ENCODE data around the gene ADCY9.

Gene ADCY9

GRCh38 chr16:3995001-3995400 is 121.2 kb downstream of the ADCY9 start:
- no peaks in the 10 kb centered on the region for H3K9me3 ChIP-seq (ENCODE audit: control insufficient read depth, low read length)

DNA sequence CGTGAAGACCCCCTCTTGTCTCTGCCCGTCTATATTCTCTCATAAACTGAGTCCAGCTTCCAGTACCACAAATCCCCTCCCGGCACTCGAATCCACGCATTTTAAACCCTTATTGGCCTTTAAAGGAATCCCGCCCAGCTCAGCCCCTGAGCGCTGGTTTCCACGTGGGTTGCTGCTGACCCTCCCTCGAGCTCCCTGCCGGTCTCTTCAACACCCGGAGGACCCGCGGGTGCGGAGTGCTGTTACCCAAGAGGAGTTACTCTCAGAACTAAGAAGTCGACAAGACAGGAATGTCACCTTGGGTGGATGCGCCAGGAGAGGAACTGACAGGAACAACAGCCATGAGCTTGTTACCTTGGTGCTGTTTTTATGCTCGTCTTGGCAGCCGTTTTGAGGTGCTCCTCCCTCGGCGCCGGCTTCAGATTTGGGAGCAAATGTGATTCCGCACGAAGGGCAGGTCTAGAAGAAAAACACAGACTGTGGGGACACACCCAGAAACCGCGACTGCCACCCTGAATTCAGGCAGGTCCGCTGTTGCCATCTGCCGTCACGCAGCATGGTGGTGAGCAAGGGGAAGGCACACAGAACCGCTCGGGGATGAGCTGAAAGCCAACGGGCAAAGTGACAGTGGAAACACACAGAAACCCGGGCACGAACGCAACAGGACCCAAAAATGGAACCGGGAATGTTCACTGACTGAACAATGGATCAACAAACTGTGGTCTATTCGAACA is 123.0 kb downstream of the ADCY9 start:
- H3K36me3 ChIP-seq (ENCODE audit: control insufficient read depth, insufficient read depth, low read length): no peaks in the 10 kb centered on the region
- no peak overlapping the region for H3K4me2 ChIP-seq (ENCODE audit: low read length)
- H3K4me3 ChIP-seq (ENCODE audit: low read depth, low read length): no peak overlapping the region
- no peak overlapping the region for H3K27ac ChIP-seq
- no peaks in the 10 kb centered on the region for H3K27me3 ChIP-seq (ENCODE audit: control insufficient read depth, insufficient read depth, low read length)
- TF ChIP-seq, protein P1, sequence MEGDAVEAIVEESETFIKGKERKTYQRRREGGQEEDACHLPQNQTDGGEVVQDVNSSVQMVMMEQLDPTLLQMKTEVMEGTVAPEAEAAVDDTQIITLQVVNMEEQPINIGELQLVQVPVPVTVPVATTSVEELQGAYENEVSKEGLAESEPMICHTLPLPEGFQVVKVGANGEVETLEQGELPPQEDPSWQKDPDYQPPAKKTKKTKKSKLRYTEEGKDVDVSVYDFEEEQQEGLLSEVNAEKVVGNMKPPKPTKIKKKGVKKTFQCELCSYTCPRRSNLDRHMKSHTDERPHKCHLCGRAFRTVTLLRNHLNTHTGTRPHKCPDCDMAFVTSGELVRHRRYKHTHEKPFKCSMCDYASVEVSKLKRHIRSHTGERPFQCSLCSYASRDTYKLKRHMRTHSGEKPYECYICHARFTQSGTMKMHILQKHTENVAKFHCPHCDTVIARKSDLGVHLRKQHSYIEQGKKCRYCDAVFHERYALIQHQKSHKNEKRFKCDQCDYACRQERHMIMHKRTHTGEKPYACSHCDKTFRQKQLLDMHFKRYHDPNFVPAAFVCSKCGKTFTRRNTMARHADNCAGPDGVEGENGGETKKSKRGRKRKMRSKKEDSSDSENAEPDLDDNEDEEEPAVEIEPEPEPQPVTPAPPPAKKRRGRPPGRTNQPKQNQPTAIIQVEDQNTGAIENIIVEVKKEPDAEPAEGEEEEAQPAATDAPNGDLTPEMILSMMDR (IDR thresholded peaks at IDR 0.05): no peak
- peaks cover 3% of the 10 kb centered on the region for H3K79me2 ChIP-seq
- no peak overlapping the region for H2AFZ ChIP-seq
- H3K4me1 ChIP-seq: no peaks in the 10 kb centered on the region
- H3K9me3 ChIP-seq (ENCODE audit: control insufficient read depth, low read length): no peaks in the 10 kb centered on the region
- no peak overlapping the region for H3K9ac ChIP-seq

More at GRCh38 chr16:3995001-3995400, 121.2 kb downstream of the ADCY9 start:
- H3K9ac ChIP-seq: no peak overlapping the region
- peaks cover 4% of the 10 kb centered on the region for H3K79me2 ChIP-seq
- no peak overlapping the region for H2AFZ ChIP-seq
- H3K4me3 ChIP-seq (ENCODE audit: low read depth, low read length): no peak overlapping the region
- H3K4me2 ChIP-seq (ENCODE audit: low read length): no peak overlapping the region
- H3K27me3 ChIP-seq (ENCODE audit: control insufficient read depth, insufficient read depth, low read length): no peaks in the 10 kb centered on the region
- H3K27ac ChIP-seq: no peak overlapping the region
- no peaks in the 10 kb centered on the region for H3K36me3 ChIP-seq (ENCODE audit: control insufficient read depth, insufficient read depth, low read length)
- peaks cover 10% of the 10 kb centered on the region for H3K4me1 ChIP-seq
- TF ChIP-seq, protein P1 (IDR thresholded peaks at IDR 0.05): no peak

GRCh38 chr16:3992297-3993051 is 123.8 kb downstream of the ADCY9 start:
- Histone ChIP-seq H3K4me3 (ENCODE audit: low read depth, low read length) (no peak overlapping the region), H3K9ac (no peak overlapping the region), H3K27ac (no peak overlapping the region), H2AFZ (no peak overlapping the region), H3K36me3 (ENCODE audit: control insufficient read depth, insufficient read depth, low read length) (no peaks in the 10 kb centered on the region), H3K79me2 (no peaks in the 10 kb centered on the region), H3K27me3 (ENCODE audit: control insufficient read depth, insufficient read depth, low read length) (no peaks in the 10 kb centered on the region), H3K9me3 (ENCODE audit: control insufficient read depth, low read length) (no peaks in the 10 kb centered on the region), H3K4me1 (no peaks in the 10 kb centered on the region), H3K4me2 (ENCODE audit: low read length) (no peak overlapping the region)
- TF ChIP-seq, protein P1 (IDR thresholded peaks at IDR 0.05): no peak

GRCh38 chr16:3988824-3989223 is 127.4 kb downstream of the ADCY9 start:
- Histone ChIP-seq H2AFZ (no peak overlapping the region), H3K9me3 (ENCODE audit: control insufficient read depth, low read length) (no peaks in the 10 kb centered on the region), H3K27ac (no peak overlapping the region), H3K36me3 (ENCODE audit: control insufficient read depth, insufficient read depth, low read length) (no peaks in the 10 kb centered on the region), H3K4me2 (ENCODE audit: low read length) (no peak overlapping the region), H3K4me3 (ENCODE audit: low read depth, low read length) (no peak overlapping the region), H3K9ac (no peak overlapping the region), H3K79me2 (no peaks in the 10 kb centered on the region), H3K4me1 (no peaks in the 10 kb centered on the region), H3K27me3 (ENCODE audit: control insufficient read depth, insufficient read depth, low read length) (no peaks in the 10 kb centered on the region)
- TF ChIP-seq, protein P1 (IDR thresholded peaks at IDR 0.05): no peak
